MG63 (cell line): ENCODE data around the gene POU2F1. TPM values are rescaled to one million over a fixed set of nuclear protein-coding genes. Genes with fewer than 3 reads are reported as not detected.
"Not testable (repeated sequence)": the region's sequence is repeated elsewhere in the genome, so short reads cannot be mapped to it uniquely, and the experiment has no call there.

ENCODE experiments used
- DNase-seq: peaks from one replicate; pipeline ENCODE4 v3.0.0-alpha.2; 2020
- H3K27me3 ChIP-seq: fragments of 250-450 bp; sonication (Bioruptor Pico); 2 replicates; pipeline ENCODE4 v1.5.1; 2020; ENCODE audit warnings: mild to moderate bottlenecking, moderate library complexity
- H3K36me3 ChIP-seq: fragments of 250-450 bp; sonication (Bioruptor Pico); 2 replicates; pipeline ENCODE4 v1.5.1; 2020; ENCODE audit warnings: mild to moderate bottlenecking, moderate library complexity
- H3K4me3 ChIP-seq: fragments of 250-450 bp; sonication (Bioruptor Pico); 2 replicates; pipeline ENCODE4 v1.5.1; 2020; ENCODE audit warnings: mild to moderate bottlenecking, moderate library complexity
- H3K9me3 ChIP-seq: fragments of 250-450 bp; sonication (Bioruptor Pico); 2 replicates; pipeline ENCODE4 v1.5.1; 2020; ENCODE audit warnings: mild to moderate bottlenecking, moderate library complexity
- total RNA-seq: library from RNA; depleted of rRNA; stranded (reverse); fragments of >200 nt; shearing (Covaris generic); gene quantifications from 2 replicates; pipeline ENCODE4 v1.2.3, GENCODE V29; 2014; ENCODE audit warnings: low replicate concordance

Gene POU2F1
- total RNA-seq, 1 experiment from 2014 or later = 3.9 TPM

- H3K9me3 ChIP-seq = no peaks in the 10 kb centered on the region
- DNase-seq = no peak
- no peaks in the 10 kb centered on the region for H3K27me3 ChIP-seq
- H3K4me3 ChIP-seq = no peak overlapping the region
- no peaks in the 10 kb centered on the region for H3K36me3 ChIP-seq
Measured at GRCh38 chr1:167198518-167199133, 22.1 kb upstream of the POU2F1 start.

GRCh38 chr1:167199656-167200055, 21.0 kb upstream of the POU2F1 start:
- H3K27me3 ChIP-seq = no peaks in the 10 kb centered on the region
- no peaks in the 10 kb centered on the region for H3K36me3 ChIP-seq
- DNase-seq = no peak
- H3K9me3 ChIP-seq = no peaks in the 10 kb centered on the region
- H3K4me3 ChIP-seq = no peak overlapping the region

DNA sequence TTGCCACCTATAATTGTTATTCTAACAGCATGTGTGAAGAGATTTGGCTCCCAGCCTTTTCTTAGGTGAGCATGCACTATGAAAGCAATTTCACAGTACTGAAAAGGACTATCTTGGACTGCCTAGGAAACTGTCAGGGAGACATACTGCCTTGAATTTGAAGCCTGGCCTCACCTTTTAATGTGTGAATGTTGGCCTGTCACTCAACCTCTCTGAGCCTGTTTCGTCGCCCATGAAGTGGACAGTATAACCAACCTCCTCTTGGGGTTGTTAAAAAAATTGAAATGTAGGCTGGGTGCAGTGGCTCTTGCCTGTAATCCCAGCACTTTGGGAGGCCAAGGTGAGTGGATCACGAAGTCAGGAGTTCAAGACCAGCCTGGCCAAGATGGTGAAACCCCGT, 20.4 kb upstream of the POU2F1 start:
- Histone ChIP-seq H3K27me3 (no peaks in the 10 kb centered on the region), H3K4me3 (no peak overlapping the region), H3K9me3 (no peaks in the 10 kb centered on the region), H3K36me3 (no peaks in the 10 kb centered on the region)
- no peak for DNase-seq

GRCh38 chr1:167200749-167201148, 19.9 kb upstream of the POU2F1 start:
- Histone ChIP-seq H3K4me3 (no peak overlapping the region), H3K27me3 (no peaks in the 10 kb centered on the region), H3K9me3 (no peaks in the 10 kb centered on the region; the same call in 1 of the 2 replicates), H3K36me3 (no peaks in the 10 kb centered on the region)
- no peak for DNase-seq

DNA sequence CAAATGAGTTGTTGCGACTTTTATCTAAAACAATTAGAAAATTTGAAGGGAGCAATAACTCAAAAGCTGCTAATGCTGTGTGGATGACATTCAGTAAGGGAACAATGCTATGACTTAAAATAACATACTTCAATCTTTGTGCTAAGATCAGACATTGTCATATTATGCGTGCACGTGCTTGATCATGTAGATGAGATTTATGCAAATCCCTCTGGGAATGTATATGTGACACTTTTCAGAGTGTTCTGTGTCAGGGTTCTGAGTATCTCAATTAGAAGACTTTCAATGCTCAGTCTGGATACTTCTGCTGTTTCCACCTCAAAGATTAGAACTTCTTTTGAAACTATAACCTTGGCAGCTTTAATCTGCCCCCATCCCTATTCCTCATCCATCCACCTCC, 18.6 kb upstream of the POU2F1 start:
- no peak overlapping the region for H3K4me3 ChIP-seq
- DNase-seq = no peak
- no peaks in the 10 kb centered on the region for H3K27me3 ChIP-seq
- no peaks in the 10 kb centered on the region for H3K36me3 ChIP-seq
- H3K9me3 ChIP-seq = no peaks in the 10 kb centered on the region; the same call in 1 of the 2 replicates

- H3K4me3 ChIP-seq, H3K36me3 ChIP-seq, H3K27me3 ChIP-seq, DNase-seq, H3K9me3 ChIP-seq: not testable (repeated sequence)
Measured at GRCh38 chr1:167205306-167206050, 15.2 kb upstream of the POU2F1 start.

DNA sequence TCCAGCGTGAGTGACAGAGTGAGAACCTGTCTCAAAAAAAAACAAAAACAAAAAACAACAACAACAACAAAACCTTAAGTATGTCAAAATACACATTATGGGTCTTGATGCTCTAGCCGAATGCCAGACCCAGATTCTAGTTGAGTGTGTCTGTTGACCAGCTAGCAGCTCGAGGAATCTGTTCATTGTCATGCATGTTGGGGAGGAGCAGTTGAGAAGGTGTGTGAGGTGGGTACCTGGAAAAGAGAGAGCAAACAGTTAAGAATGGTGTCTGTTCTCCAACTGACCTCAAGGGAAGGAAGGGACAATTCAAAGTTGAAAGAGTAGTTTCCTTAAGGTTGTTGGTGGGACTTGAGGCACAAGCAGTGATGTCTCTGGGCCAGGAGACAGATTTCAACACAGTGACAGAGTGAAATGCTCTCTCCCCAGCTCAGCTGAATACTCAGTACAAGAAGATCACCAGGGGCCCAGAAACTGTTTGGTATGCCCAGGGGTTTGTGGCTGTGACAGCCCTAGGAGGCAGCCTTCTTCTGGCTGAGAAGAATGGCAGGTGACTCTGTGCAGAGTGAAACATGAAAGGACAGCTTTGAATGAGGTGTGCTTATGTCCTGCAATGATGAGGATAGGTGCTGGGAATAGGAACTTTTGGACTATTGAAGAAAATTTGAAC, 14.4 kb upstream of the POU2F1 start:
- no peak for DNase-seq
- Histone ChIP-seq H3K36me3 (no peaks in the 10 kb centered on the region), H3K9me3 (peaks cover 9% of the 10 kb centered on the region), H3K4me3 (no peak overlapping the region), H3K27me3 (no peaks in the 10 kb centered on the region; the same call in 1 of the 2 replicates)

DNA sequence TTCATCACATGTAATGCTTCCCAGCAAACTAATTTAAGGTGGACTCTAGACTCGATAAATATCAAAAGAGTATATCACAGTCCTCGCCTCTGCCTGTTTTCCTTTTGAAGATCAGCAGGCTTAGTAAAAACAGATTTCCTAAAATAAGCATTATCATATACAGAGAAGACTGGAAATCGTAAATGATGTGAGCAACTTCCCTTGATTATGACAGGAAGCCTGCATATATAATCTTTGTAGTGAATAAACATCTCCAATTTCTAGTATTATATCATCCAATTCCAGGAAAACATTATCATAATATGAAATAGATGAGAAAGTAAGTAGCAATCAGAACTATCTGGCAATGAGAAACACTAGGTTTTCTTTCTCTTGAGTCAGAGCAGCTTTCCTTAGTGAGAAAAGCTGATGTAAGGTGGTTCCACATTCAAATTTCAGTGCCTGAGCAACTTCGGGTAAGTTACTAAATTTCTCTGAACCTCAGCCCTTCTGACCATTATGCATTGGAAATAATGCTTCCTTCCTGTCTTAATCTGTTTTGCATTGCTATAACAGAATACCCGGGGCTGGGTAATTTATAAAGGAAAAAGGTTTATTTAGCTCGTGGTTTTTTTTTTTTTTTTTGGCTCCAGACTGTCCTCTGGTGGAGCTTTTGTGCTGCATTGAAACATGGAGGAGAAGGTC, 12.6 kb upstream of the POU2F1 start:
- peaks cover 9% of the 10 kb centered on the region for H3K9me3 ChIP-seq
- no peaks in the 10 kb centered on the region for H3K36me3 ChIP-seq

GRCh38 chr1:167208624-167208976, 12.1 kb upstream of the POU2F1 start:
- Histone ChIP-seq H3K4me3 (no peak overlapping the region), H3K27me3 (no peaks in the 10 kb centered on the region; the same call in 1 of the 2 replicates), H3K9me3 (peaks cover 9% of the 10 kb centered on the region), H3K36me3 (no peaks in the 10 kb centered on the region)
- DNase-seq = no peak

More for the DNA sequence above, 12.6 kb upstream of the POU2F1 start:
- H3K27me3 ChIP-seq = no peaks in the 10 kb centered on the region; the same call in 1 of the 2 replicates
- no peak for DNase-seq
- H3K4me3 ChIP-seq = no peak overlapping the region

DNA sequence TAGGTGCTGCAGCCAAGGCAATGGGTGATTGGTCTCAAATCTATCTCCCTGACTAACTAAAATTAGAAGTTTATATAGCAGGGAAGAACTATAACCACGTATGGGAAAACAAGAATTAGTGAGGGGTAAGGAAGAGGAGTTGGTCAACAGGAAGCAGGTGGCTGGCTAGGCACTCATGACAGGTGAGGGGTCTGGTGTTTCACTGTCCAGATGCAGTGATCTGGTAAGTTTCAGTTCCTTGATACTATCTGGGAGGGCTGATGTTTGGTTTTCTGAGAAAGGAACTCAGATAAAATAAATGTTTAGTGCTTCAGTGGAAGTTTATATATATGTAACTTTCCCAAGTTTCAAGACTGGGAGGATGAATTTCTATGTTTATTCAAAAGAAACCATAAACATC, 11.6 kb upstream of the POU2F1 start:
- no peak for DNase-seq

GRCh38 chr1:167210966-167211674, 9.6 kb upstream of the POU2F1 start:
- DNase-seq = no peak
- Histone ChIP-seq H3K9me3 (peaks cover 9% of the 10 kb centered on the region), H3K27me3 (no peaks in the 10 kb centered on the region; the same call in 1 of the 2 replicates), H3K4me3 (no peak overlapping the region), H3K36me3 (no peaks in the 10 kb centered on the region)

More for the DNA sequence above, 11.6 kb upstream of the POU2F1 start:
- Histone ChIP-seq H3K9me3 (peaks cover 9% of the 10 kb centered on the region), H3K27me3 (no peaks in the 10 kb centered on the region; the same call in 1 of the 2 replicates), H3K4me3 (no peak overlapping the region), H3K36me3 (no peaks in the 10 kb centered on the region)

- Histone ChIP-seq H3K27me3 (no peaks in the 10 kb centered on the region; the same call in 1 of the 2 replicates), H3K9me3 (peaks cover 9% of the 10 kb centered on the region), H3K4me3 (no peak overlapping the region), H3K36me3 (no peaks in the 10 kb centered on the region)
- no peak for DNase-seq
Measured at GRCh38 chr1:167212025-167212424, 8.7 kb upstream of the POU2F1 start.

DNA sequence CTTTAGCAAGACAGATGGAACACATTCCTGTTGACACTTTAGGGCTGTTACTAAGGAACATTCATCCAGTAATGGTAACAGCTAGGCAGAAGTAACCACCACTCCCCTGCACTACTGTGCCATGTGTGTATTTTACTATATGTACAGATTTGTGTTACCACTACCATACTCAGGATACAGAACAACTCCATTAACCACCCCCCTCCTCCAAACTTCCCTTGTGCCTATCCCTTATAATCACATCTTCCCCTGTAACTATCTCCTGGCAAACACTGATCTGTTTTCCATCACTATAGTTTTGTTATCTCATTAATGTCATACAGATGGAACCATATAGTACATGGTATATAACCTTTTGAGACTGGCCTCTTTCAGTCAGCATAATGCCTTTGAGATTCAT, 3.9 kb upstream of the POU2F1 start:
- no peak for DNase-seq
- H3K36me3 ChIP-seq = no peaks in the 10 kb centered on the region
- H3K9me3 ChIP-seq = no peaks in the 10 kb centered on the region
- H3K4me3 ChIP-seq = no peak overlapping the region
- no peaks in the 10 kb centered on the region for H3K27me3 ChIP-seq

GRCh38 chr1:167219194-167219593, 1.5 kb upstream of the POU2F1 start:
- Histone ChIP-seq H3K9me3 (no peaks in the 10 kb centered on the region), H3K4me3 (peak overlapping the region; percentile 75), H3K36me3 (no peaks in the 10 kb centered on the region), H3K27me3 (no peaks in the 10 kb centered on the region)
- no peak for DNase-seq

GRCh38 chr1:167219646-167220536, 795 bp upstream of the POU2F1 start:
- Histone ChIP-seq H3K4me3 (peak overlapping the region; percentile 75), H3K36me3 (no peaks in the 10 kb centered on the region), H3K27me3 (no peaks in the 10 kb centered on the region), H3K9me3 (no peaks in the 10 kb centered on the region)
- peak; percentile 81 for DNase-seq
